ENCODE measurements around the gene SORCS2.

DNA sequence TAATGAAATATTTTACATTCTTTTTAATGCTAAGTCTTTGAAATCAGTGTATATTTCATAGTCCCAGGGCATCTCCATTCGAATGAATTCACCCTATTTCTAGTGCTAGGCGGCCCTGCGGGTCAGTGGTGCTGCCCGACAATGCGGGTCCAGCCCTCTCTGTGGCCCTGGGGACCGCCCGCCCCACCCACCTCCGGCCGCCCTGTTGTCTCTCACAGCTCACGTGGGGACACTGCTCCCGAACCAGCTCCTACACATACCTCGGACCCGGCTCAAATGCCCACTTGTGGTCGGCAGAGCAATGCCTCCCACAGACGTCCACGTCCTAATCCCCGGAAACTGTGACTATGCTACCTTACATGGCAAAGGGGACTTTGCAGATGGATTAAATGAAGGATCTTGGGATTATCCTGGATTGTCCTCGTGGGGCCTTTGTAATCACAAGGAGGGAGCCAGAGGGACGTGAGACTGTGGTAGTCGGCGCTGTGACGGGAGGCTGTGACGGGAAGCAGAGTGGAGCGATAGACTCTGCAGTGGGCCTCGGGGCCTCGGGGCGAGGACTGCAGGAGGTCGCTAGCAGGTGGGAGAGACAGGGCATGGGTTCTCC lies 334.7 kb downstream of the SORCS2 start:
- TF ChIP-seq, protein P1, sequence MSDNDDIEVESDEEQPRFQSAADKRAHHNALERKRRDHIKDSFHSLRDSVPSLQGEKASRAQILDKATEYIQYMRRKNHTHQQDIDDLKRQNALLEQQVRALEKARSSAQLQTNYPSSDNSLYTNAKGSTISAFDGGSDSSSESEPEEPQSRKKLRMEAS (IDR thresholded peaks at IDR 0.05; ENCODE audit: low read depth, low read length): no peak
- TF ChIP-seq, protein P2, sequence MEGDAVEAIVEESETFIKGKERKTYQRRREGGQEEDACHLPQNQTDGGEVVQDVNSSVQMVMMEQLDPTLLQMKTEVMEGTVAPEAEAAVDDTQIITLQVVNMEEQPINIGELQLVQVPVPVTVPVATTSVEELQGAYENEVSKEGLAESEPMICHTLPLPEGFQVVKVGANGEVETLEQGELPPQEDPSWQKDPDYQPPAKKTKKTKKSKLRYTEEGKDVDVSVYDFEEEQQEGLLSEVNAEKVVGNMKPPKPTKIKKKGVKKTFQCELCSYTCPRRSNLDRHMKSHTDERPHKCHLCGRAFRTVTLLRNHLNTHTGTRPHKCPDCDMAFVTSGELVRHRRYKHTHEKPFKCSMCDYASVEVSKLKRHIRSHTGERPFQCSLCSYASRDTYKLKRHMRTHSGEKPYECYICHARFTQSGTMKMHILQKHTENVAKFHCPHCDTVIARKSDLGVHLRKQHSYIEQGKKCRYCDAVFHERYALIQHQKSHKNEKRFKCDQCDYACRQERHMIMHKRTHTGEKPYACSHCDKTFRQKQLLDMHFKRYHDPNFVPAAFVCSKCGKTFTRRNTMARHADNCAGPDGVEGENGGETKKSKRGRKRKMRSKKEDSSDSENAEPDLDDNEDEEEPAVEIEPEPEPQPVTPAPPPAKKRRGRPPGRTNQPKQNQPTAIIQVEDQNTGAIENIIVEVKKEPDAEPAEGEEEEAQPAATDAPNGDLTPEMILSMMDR (IDR thresholded peaks at IDR 0.05; ENCODE audit: low read depth, low read length): no peak
- no peak for TF ChIP-seq POLR2A (IDR thresholded peaks at IDR 0.05; ENCODE audit: extremely low read depth, insufficient read length)
